Omental fat pad (tissue), 4 donors: ENCODE results near the gene ZNF598. TPM values are rescaled to one million over a fixed set of nuclear protein-coding genes. Genes with fewer than 3 reads are reported as not detected.

Experiments used
- ATAC-seq: fragments of 150-250 bp; one replicate; pipeline ENCODE4 v1.9.1; 2016; ENCODE audit warnings: mild to moderate bottlenecking, moderate library complexity; ENCODE audit not compliant: low FRiP score
- DNase-seq: peaks from one replicate; pipeline ENCODE4 v3.0.0-alpha.2; 2019; ENCODE audit warnings: low spot score
- total RNA-seq, 4 donors: library from RNA; depleted of rRNA; stranded (reverse); fragments of >200 nt; gene quantifications; one replicate each; pipeline ENCODE4 v1.1.0, GENCODE V29; 2016
- TF ChIP-seq, protein P1 (sequence below), 3 donors: fragments of 450-650 bp; IDR thresholded peaks; one replicate each; pipeline ENCODE4 v1.5.1; 2016 to 2017; ENCODE audit warnings: antibody characterized with exemption in 3 of 3, mild to moderate bottlenecking in 3 of 3, moderate library complexity in 2 of 3

The ZNF598 gene
- total RNA-seq, 4 donors from 2014 or later, result 19.1 to 49.0 (median 24.3) TPM

- TF ChIP-seq, protein P1, sequence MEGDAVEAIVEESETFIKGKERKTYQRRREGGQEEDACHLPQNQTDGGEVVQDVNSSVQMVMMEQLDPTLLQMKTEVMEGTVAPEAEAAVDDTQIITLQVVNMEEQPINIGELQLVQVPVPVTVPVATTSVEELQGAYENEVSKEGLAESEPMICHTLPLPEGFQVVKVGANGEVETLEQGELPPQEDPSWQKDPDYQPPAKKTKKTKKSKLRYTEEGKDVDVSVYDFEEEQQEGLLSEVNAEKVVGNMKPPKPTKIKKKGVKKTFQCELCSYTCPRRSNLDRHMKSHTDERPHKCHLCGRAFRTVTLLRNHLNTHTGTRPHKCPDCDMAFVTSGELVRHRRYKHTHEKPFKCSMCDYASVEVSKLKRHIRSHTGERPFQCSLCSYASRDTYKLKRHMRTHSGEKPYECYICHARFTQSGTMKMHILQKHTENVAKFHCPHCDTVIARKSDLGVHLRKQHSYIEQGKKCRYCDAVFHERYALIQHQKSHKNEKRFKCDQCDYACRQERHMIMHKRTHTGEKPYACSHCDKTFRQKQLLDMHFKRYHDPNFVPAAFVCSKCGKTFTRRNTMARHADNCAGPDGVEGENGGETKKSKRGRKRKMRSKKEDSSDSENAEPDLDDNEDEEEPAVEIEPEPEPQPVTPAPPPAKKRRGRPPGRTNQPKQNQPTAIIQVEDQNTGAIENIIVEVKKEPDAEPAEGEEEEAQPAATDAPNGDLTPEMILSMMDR (IDR thresholded peaks at IDR 0.05), result no peak
- DNase-seq (no peak), ATAC-seq (no peak)
Observed at GRCh38 chr16:2009164-2009711, 383 bp downstream of the ZNF598 start.

- DNase-seq (no peak), ATAC-seq (peak; percentile 8)
- TF ChIP-seq, protein P1 (IDR thresholded peaks at IDR 0.05), result no peak
Observed at GRCh38 chr16:2008631-2009163, 924 bp downstream of the ZNF598 start.

GRCh38 chr16:2008009-2008526 is 1.6 kb downstream of the ZNF598 start:
- no peak for DNase-seq

GRCh38 chr16:2007081-2007836 is 2.4 kb downstream of the ZNF598 start:
- DNase-seq, result no peak
- ATAC-seq, result no peak
- TF ChIP-seq, protein P1 (IDR thresholded peaks at IDR 0.05), result no peak

More at GRCh38 chr16:2008009-2008526, 1.6 kb downstream of the ZNF598 start:
- ATAC-seq, result peak; percentile 79
- TF ChIP-seq, protein P1 (IDR thresholded peaks at IDR 0.05), result no peak

DNA sequence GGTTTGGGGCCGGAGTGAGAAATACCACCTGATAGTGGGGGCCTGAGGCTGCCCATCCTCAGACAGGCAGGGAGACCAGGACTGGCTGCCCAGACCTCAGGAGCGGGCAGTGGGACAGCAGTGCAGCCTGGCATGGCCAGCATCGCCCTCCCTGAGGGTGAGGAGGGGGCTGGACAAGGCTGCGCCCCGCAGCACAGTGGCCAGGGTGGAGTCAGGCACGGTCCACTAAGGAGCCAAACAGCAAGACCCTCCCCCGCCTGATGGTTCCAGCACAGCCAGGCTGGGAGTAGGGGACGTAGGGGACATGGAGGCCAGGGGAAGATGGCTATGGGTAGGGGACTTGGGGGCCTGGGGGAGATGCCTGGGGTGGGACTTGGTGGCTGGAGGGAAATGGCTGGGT is 3.3 kb downstream of the ZNF598 start:
- no peak for ATAC-seq
- no peak for DNase-seq
- TF ChIP-seq, protein P1 (IDR thresholded peaks at IDR 0.05), result no peak

DNA sequence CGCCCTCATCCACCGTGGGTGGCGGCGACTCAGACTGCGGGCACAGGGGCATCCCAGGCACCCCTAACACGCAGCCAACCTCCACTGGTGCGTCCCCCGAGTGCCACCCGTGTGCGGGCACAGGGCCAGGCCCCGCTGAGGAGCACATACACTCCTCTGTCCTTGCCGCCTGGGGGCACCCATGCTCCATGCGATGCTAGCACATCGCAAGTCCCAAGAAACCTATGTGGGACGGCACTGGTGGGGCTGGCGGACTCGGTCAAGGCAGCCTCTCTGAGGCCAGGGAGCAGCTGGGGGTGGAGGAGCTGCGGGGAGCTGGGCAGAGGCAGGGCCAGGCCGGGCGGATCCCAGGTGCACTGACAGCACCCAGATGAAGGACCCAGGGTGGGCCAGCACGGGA is 4.0 kb downstream of the ZNF598 start:
- ATAC-seq (no peak), DNase-seq (no peak)

More for the DNA sequence above, 4.0 kb downstream of the ZNF598 start:
- TF ChIP-seq, protein P1 (IDR thresholded peaks at IDR 0.05), result no peak
